GM21447 (cell line): ENCODE data around the gene FBXL17.

Experiments used
- ATAC-seq: cut with Tn5 transposase; IDR thresholded peaks from one replicate; pipeline ENCODE4 v1.9.1; 2021; ENCODE audit not compliant: unreplicated experiment

FBXL17 gene

DNA sequence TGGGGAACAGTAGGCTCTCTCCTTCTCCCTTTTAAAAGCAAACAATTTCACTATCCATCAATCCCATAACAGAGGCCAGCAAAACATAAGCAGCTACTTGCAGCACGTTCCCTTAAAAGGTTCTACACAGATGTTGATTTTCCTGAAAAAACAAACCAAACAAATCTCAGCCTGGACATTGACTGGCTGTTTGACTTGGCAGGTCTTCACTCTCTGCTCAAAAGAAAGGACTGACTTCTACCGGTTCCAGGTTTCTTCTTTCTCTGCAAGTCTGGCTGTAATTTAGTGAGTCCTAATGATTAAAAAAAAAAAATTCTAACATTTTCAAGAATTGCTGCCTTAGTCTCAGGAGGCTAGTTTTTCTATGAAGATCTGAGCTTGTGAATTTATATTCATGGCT lies 508.0 kb downstream of the FBXL17 start:
- no peak for ATAC-seq

DNA sequence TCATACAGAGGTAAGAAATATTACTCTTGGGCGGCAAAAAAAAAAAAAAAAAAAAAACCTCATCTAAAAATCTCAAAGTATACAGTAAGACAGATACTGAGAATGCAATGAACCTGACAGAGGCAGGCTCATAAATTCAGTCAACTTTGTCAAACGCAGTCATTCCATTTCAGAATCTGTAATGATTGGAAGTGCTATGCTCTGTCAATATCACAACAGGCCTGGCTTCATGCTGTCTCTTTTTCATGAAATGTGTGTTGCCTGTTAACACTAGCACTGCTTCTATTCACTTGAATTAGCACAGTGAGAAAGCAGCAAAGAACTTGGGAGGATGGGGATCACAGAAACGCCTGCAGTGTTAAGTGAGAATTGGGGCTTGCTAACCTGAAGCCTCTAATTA lies 510.9 kb downstream of the FBXL17 start:
- ATAC-seq = no peak

DNA sequence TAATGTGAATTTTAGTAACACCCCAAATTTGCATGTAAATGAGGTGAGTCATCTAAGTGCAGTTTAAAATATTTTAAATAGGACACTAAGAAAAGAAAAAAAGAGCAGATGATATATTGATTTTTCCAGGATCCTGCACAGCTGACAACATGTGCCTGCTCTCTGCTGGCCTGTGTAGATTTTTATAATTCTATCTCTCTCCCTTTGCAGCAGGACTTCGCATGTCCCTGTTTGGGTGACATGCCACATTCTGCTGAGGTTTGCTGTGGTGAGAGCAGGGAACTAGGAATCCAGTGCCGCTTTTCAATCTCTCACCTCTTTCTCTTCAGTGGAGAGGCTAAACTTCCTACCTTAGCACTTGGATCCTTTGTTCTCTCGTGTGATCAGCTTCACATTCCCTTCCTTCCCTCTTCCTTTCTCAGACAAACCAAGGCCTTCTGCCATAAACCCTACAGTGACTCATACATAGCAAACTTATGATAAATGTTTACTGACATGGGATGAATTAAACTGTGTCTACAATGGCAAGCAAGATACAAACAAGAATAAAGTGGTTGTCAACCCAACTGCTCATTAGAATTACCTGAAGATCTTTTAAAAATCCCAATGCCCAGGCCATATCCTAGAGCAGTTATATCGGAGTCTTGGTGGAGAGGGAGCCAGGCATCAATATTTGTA lies 512.3 kb downstream of the FBXL17 start:
- ATAC-seq = no peak

DNA sequence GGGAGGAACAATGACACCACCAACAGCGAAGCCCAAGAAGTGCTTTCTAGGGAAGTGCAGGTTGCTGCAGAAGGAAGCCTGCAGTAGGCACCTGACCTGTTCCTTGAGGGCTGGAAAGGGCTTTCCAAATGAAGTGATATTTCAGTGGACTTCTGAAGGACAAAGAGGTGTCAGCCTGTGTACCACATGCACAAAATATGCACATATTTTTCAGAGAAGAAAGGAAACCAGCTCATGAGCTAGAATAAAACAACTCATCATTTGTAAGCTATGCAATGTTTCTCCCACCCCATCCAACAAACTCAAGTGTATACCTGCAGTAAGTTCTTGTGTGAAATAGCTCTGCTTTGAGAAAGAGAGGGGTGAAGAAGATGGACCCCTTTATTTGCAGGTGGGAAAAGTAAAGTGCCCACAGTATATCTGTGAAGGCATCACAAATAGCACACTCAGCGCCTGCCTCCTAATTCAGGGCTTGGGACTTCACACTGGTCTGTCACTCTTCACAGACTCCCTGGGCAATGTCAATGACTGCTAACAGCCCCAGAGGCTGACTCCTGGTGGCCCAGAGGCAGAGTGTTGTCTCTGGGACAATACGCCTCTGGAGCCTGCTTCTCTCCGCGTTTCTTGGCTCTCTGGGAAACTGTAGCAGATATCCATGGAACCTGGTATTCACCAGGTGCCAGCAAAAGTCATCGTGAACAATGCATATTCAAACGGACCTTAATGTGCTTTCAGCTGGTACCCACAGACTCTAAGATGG lies 513.1 kb downstream of the FBXL17 start:
- ATAC-seq = no peak

DNA sequence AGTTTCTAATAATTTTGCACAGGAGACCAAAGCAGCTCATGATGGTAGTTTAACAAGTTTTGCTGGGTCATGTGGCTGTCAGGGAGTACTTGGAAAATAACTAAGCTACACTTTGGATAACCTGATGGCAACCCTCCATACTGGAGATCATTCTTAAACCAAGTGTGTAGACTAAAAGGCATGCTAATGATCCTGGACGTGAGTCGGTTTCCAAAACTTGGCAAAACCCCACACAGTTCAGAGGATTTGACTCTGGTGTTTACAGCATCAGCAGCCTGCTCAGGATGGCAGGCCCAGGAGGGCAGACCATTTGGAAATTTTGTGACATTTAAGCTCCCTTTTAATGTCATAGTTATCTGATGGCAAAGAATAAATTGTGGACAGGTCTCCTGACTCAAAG lies 514.6 kb downstream of the FBXL17 start:
- ATAC-seq = no peak

DNA sequence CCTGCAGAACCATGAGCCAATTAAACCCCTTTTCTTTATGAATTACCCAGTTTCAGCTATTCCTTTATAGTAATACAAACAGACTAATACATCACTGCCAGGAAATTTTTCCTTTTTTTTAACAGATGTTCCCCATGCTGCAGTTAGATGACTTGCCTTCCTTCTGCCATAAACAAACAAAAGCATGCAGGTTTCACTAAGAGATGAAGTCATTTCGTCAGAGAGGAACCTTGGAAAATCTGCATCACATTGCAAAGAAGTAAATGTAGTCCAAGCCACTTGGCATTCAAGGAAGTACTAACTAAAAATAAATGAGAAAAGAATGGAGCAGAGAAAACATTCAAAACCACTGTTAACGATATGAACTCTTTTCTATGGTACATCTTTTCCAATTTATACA lies 517.1 kb downstream of the FBXL17 start:
- ATAC-seq = no peak

DNA sequence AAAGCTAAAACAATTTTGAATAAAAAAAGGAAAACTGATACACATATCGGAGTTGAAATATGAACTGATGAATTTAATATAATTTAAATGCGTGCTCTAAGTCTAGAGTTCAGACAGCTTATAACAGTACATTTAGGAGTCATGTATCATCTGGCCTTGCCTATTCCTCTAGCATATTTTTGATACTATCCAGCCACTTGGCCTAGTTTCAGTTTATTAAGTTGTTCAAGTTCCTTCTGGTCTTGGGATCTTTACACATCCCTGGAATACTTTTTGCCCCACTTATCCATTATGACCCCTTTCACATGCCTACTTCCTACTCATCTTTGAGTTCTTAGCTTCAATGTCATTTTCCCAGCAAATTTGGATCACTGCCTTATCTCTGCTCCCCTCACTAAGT lies 518.8 kb downstream of the FBXL17 start:
- ATAC-seq = no peak

DNA sequence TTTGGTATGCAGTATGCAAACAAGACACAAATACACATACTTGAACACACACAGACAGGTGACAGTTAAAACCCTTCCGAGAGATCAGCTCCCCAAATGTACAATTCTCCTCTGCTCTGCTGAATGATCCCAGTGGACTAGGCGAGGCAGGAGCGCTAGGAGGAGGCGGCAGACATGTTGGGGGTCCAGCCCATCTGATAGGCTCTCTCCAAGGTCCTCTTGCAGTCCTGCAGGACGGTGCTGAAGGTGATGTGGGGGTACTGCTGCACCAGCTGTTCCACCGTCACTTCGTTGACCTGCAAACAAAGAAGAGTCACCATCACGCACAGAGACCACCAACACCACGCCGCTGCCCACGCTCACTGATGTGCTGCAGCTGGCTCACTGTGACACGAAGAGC lies 520.3 kb downstream of the FBXL17 start:
- no peak for ATAC-seq

DNA sequence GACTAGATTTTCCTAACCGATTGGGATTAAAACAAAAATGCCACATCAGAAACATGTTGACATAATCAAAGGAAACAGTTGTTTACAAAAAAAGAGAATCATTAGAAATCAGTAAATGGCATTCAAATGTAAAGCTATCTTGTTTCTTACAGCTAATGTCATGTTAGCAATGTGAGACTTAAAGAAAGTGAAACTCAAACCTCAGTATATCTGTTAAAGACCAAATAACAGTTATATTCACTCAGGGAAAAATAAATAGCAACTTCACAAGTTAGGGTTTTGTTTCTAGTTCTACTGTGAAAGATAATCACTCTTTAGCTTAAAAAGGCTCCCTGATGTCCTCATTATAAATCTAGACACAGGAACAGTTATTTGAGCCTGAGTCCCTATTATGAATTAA lies 521.9 kb downstream of the FBXL17 start:
- ATAC-seq = no peak

DNA sequence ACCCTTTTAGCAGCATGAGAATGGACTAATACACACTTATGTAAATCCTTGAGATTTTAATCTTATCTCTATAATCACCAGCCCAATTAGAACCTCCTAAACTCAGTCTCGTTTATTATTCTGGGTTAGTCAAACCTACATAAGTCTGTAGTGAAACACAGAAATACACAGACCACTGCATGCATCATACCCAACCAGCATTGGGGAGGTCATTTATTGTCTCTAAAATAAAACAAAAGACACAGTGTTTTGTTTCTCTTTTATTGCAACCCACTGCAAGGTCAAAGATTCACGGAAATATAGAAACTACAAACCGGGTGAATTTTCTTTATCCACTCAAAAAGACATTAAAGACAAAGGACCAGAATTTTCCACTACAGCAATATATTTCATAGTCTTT lies 523.1 kb downstream of the FBXL17 start:
- no peak for ATAC-seq

DNA sequence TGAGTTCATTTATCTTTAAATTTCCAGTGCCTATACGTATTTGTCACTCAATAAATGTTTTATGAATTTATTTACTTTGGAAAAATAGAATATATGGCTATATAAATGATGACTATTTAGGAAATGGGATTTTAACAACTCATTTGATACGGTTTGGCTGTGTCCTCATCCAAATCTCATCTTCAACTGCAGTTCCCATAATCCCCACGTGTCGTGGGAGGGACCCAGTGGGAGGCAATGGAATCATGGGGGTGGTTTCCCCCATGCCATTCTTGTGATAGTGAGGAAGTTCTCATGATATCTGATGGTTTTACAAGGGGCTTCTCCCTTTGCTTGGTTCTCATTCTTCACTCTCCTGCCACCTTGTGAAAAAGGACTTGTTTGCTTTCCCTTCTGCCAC lies 523.6 kb downstream of the FBXL17 start:
- ATAC-seq = no peak

DNA sequence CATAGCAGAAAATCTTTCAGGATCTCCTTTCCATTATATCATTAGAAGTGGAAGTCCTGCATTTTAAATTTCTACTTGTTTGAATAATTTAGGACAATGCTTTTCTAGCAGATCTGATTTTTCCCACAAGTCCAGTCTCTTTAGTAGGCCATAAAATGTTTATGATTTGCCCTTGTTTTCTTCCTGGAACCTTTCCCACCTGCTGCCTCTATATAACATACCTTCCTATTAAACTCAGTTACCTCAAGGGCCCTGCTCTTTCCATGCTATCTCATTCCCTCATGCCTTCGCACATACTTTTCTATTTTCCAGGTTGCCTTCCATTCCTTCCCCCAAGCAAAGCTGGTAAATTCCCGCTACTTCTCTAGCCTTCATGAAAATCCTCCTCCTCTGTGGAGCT lies 524.1 kb downstream of the FBXL17 start:
- ATAC-seq = no peak

DNA sequence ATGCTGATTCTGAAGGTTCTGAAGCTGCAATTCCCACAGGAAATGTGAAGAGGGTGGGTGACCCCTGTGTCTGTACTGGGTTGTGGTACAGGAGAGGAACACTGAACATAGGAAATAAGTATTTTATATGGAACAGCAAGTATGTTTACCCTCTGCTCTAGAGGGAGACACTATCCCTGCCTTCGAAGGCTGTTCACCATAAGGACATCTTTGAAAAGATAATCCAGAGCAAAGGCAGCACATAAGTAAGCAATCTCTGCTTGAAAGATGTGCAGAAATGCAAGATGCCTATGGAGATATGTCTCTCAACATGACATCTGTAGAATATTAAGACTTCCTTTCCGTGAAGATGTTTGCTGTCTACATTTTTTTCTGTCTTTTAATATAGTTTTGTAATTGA lies 526.7 kb downstream of the FBXL17 start:
- ATAC-seq = no peak

DNA sequence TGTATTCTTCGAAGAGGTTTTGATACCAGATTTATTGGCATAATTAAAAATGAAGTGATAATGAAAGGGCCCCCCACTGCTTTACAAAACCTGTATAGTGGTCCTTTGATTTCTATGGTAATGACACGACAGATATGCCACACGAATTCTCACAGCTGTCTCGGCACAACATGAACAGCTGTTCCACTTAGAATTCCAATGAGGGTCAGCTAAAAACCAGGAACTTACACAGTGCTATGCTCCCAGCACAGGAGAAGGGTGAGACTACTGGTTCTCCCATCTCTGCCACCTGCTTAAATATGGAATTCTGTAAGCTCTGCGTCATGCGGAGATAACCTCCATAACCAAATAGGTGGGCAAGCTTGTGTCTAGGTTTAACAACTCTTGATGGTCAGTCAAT lies 528.2 kb downstream of the FBXL17 start:
- ATAC-seq = no peak

DNA sequence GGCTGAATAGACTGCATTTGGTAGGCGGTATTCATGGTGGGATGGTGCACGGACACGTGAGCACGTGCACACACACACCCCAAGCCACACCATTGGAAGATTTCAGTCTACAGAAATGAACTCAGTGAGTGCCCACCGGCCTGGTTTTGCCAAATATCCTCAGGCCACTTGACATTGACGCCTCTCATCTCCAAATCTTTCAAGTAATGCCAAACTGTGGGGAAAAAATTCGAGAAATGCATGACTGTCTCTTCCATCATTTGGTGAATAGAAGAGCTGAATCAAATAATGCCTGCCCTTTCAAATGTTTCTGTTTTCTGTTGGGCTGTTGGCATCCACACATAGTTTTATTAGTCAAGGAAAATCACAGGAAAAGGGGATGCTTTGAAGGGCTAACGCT lies 528.9 kb downstream of the FBXL17 start:
- ATAC-seq = no peak

DNA sequence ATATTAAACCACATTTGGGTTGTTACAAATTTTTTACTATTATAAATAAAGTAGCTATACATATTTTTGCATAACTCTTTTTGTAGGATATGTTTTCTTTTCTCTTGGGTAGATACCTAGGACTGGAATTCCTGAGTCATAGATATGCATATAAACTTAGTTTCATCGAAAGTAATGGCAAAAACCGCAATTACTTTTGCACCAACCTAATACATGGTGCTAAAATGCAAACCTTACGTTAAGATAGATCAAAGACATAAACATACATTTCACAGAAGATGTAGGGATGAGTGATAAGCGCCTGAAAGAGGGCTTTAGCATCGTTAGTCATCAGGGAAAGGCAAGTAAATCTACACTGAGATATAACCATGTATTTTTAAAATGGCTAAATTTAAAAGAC lies 532.8 kb downstream of the FBXL17 start:
- ATAC-seq = no peak

DNA sequence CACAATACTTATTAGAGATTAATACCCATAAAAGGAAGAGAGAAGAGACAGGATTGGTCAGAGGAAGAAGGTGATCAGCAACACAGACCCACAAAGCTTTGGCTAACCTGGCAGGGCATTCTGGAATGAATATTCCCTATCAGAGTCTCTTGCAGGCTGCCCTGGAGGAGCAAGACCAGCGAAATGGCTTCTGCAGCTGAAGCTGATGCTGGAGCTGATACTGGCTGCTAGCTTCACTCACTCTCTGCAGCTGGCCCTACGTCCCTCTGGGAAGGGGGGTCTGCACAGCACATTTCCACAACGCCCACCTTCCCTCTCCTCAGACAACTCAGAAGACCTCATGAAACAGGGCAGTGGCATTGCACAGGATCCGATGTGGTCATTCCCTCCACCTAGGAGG lies 541.3 kb downstream of the FBXL17 start:
- no peak for ATAC-seq

DNA sequence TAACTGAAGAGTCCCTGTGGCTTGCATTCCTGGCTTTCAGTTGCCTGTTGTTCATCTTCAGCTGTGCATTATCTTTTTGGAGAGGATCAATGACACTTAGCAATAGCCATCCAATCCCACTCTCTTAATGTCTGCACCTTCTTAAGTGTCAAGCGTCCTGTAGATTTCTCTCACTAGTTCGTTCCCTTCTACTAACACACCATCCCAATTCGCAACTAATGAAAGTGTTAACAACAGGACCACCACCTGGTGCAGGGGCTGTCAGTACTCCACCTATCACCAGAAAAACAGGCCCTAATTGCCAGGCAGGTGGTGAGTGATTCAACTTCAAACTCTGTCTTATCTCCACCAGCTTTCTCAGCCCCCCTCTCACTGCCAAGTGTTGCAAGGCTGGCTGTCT lies 541.7 kb downstream of the FBXL17 start:
- no peak for ATAC-seq

DNA sequence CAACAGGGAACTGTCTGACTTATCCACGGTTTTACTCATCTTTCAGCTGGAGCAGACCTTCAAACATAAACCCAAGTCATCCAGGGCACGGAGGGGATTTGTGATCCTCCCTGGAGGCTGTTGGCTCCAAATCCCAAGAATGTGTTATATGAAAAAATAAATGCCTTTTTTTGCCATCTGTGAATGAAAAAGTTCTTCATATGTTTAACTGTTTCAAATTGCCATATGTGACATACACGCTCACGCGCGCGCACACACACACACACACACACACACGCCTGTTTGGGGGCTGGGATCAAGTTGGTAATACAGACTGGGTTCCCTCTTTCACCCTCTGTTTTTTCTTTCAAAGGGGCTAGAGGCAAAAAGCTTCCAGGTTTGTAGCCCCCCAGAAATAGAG lies 546.8 kb downstream of the FBXL17 start:
- no peak for ATAC-seq

DNA sequence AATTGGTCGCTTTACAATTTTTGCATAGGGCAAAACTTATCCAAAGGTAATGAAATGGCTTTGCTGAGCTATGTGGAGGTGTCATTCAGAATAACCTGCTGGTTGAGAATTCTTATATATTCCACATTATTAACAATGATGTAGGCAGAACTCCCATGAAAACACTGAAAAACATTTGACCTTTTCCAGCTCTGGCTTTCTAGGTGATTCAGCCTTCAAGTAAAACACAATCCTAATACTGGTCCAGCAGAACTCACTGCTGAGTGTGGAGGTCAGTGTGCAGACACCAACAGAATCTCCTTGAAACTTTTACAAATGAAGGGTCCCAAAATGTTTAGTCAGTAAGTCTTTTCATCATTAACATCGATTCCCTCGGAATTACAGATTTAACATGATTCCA lies 549.2 kb downstream of the FBXL17 start:
- no peak for ATAC-seq

DNA sequence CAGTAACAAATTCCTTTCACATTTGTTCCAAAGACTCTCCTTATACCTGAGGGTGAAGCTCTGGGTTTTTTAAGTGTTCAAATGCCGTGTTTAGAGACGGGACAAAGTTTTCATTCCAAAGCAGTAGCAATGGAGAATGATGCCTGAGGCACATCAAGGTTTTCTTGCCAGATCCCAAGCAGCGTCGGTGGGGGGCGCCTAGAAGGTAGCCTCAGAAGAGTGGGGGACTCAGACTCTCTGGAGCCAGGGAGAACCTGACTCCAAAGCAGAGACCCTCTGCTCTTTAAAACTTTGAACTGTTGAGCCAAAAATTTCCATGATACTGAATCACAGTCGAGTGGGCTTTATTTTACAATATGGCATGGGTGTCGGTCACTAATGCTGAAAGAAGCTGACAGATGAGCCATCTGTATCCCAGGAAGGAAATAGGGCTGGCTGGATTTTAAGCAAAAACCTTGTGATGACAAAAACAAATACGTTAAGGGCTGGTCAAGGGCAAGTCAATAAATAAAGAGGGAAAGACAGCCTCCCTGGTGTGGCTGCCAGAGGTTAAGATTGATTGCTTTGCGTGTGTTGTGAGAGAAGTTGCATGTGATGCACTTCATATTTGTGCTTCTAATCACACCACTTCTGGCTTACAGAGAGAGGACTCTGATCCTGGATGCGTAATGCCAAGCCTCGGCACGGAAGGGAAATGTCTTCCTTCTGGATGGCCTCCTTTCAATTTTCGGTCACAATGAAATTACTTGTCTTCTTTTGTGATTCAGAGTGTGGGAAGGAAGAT lies 550.1 kb downstream of the FBXL17 start:
- no peak for ATAC-seq

DNA sequence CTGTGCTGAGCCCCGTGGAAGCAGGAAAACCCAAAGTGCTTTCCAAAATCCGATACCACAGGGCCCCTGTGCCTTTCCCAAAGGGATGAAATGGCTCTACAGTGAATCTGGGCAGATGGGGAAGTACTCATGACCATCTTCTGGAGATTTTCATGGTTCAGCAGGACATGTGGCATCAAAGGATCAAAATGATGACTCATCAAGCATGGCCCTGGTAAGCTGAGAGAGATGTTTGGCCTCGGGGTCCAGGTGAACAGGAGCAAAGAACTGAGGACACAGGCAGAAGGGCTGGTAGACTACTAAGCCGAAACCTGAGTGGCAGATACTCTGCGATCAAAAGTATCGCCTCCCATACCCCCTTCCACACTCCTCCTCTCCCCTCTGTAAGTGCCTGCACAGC lies 551.1 kb downstream of the FBXL17 start:
- no peak for ATAC-seq
